CD4-positive, alpha-beta T cell treated with Interleukin-15 for 1 hour (primary cell): ENCODE data around the gene MYT1.
A peak's percentile ranks its signal among the peaks of the same experiment; 100 is the strongest.
"Not testable (repeated sequence)": the region's sequence is repeated elsewhere in the genome, so short reads cannot be mapped to it uniquely, and the experiment has no call there.

Source experiments
- DNase-seq: peaks from one replicate; pipeline ENCODE4 v3.0.0-alpha.2; 2020

Gene MYT1

GRCh38 chr20:64283646-64284045 is 119.4 kb downstream of the MYT1 start:
- DNase-seq, result no peak

- DNase-seq, result peak; percentile 86
These were observed 121.6 kb downstream of the MYT1 start for GRCh38 chr20:64285579-64286446.

GRCh38 chr20:64286447-64287263 is 122.4 kb downstream of the MYT1 start:
- DNase-seq, result not testable (repeated sequence)

GRCh38 chr20:64287264-64287590 is 123.0 kb downstream of the MYT1 start:
- not testable (repeated sequence) for DNase-seq
